Measurements from ENCODE around the gene SNTB2.

The SNTB2 gene

GRCh38 chr16:69160192-69160591 lies 26.8 kb upstream of the SNTB2 start:
- TF ChIP-seq CTCF (conservative IDR thresholded peaks at IDR 0.05; ENCODE audit: low read depth, low read length): no peak
- H2AFZ ChIP-seq (ENCODE audit: low read depth): no peak overlapping the region
- no peak overlapping the region for H3K9ac ChIP-seq
- H3K79me2 ChIP-seq (ENCODE audit: insufficient read depth, low read depth): no peaks in the 10 kb centered on the region
- no peaks in the 10 kb centered on the region for H3K27me3 ChIP-seq (ENCODE audit: insufficient read depth, low read depth)
- H4K20me1 ChIP-seq (ENCODE audit: insufficient read depth): no peaks in the 10 kb centered on the region
- H3K27ac ChIP-seq: no peak overlapping the region
- no peak overlapping the region for H3K4me2 ChIP-seq
- H3K4me3 ChIP-seq (IDR thresholded peaks at IDR 0.05; ENCODE audit: insufficient read depth, low read depth, low read length): no peak overlapping the region
- no peaks in the 10 kb centered on the region for H3K4me1 ChIP-seq (ENCODE audit: low read depth, poor library complexity, severe bottlenecking)
- H3K36me3 ChIP-seq (ENCODE audit: insufficient read depth): peaks cover 10% of the 10 kb centered on the region; the same call in 1 of the 2 replicates

GRCh38 chr16:69165584-69165983 lies 21.4 kb upstream of the SNTB2 start:
- no peak overlapping the region for H3K4me3 ChIP-seq (IDR thresholded peaks at IDR 0.05; ENCODE audit: insufficient read depth, low read depth, low read length)
- H3K27ac ChIP-seq: no peak overlapping the region
- H3K4me1 ChIP-seq (ENCODE audit: low read depth, poor library complexity, severe bottlenecking): no peaks in the 10 kb centered on the region
- no peak overlapping the region for H3K4me2 ChIP-seq
- no peak for TF ChIP-seq CTCF (conservative IDR thresholded peaks at IDR 0.05; ENCODE audit: low read depth, low read length)
- H3K79me2 ChIP-seq (ENCODE audit: insufficient read depth, low read depth): no peaks in the 10 kb centered on the region
- peaks cover 3% of the 10 kb centered on the region; the same call in 1 of the 2 replicates for H3K36me3 ChIP-seq (ENCODE audit: insufficient read depth)
- H3K9ac ChIP-seq: no peak overlapping the region
- no peak overlapping the region for H2AFZ ChIP-seq (ENCODE audit: low read depth)
- H3K27me3 ChIP-seq (ENCODE audit: insufficient read depth, low read depth): no peaks in the 10 kb centered on the region
- no peaks in the 10 kb centered on the region for H4K20me1 ChIP-seq (ENCODE audit: insufficient read depth)

GRCh38 chr16:69166221-69166833 lies 20.6 kb upstream of the SNTB2 start:
- H2AFZ ChIP-seq (ENCODE audit: low read depth): no peak overlapping the region
- H3K27me3 ChIP-seq (ENCODE audit: insufficient read depth, low read depth): no peaks in the 10 kb centered on the region
- H3K4me1 ChIP-seq (ENCODE audit: low read depth, poor library complexity, severe bottlenecking): no peaks in the 10 kb centered on the region
- H4K20me1 ChIP-seq (ENCODE audit: insufficient read depth): no peaks in the 10 kb centered on the region
- no peaks in the 10 kb centered on the region for H3K79me2 ChIP-seq (ENCODE audit: insufficient read depth, low read depth)
- no peak overlapping the region for H3K9ac ChIP-seq
- no peaks in the 10 kb centered on the region; the same call in 1 of the 2 replicates for H3K36me3 ChIP-seq (ENCODE audit: insufficient read depth)
- no peak for TF ChIP-seq CTCF (conservative IDR thresholded peaks at IDR 0.05; ENCODE audit: low read depth, low read length)
- no peak overlapping the region for H3K27ac ChIP-seq
- no peak overlapping the region for H3K4me2 ChIP-seq
- no peak overlapping the region for H3K4me3 ChIP-seq (IDR thresholded peaks at IDR 0.05; ENCODE audit: insufficient read depth, low read depth, low read length)

- TF ChIP-seq CTCF (conservative IDR thresholded peaks at IDR 0.05; ENCODE audit: low read depth, low read length): no peak
- no peaks in the 10 kb centered on the region for H4K20me1 ChIP-seq (ENCODE audit: insufficient read depth)
- no peak overlapping the region for H3K4me3 ChIP-seq (IDR thresholded peaks at IDR 0.05; ENCODE audit: insufficient read depth, low read depth, low read length)
- H3K27me3 ChIP-seq (ENCODE audit: insufficient read depth, low read depth): no peaks in the 10 kb centered on the region
- no peak overlapping the region for H3K4me2 ChIP-seq
- no peak overlapping the region for H3K27ac ChIP-seq
- H3K9ac ChIP-seq: no peak overlapping the region
- H3K79me2 ChIP-seq (ENCODE audit: insufficient read depth, low read depth): no peaks in the 10 kb centered on the region
- no peaks in the 10 kb centered on the region for H3K4me1 ChIP-seq (ENCODE audit: low read depth, poor library complexity, severe bottlenecking)
- H2AFZ ChIP-seq (ENCODE audit: low read depth): no peak overlapping the region
- no peaks in the 10 kb centered on the region; the same call in 1 of the 2 replicates for H3K36me3 ChIP-seq (ENCODE audit: insufficient read depth)
Observed at GRCh38 chr16:69166946-69167930, 19.7 kb upstream of the SNTB2 start.

Measured in KMS-11 (cell line).